ENCODE data around the gene HOXA3. TPM values are rescaled to one million over a fixed set of nuclear protein-coding genes. Genes with fewer than 3 reads are reported as not detected.

Gene HOXA3
- total RNA-seq, 1 donor from 2014 or later, result not detected

GRCh38 chr7:27098578-27099451 lies 53.6 kb downstream of the HOXA3 start:
- peaks cover 41% of the 10 kb centered on the region for H3K79me2 ChIP-seq (ENCODE audit: insufficient read depth, low read length)

GRCh38 chr7:27097686-27098577 lies 54.5 kb downstream of the HOXA3 start:
- no peak overlapping the region for H2AFZ ChIP-seq (ENCODE audit: low read depth, low read length)
- peak overlapping the region; percentile 72 for H3K4me3 ChIP-seq (ENCODE audit: insufficient read depth, low read depth, low read length)
- Mint-ChIP-seq H3K4me1 (ENCODE audit: low read depth, unreplicated experiment) (peaks cover 2% of the 10 kb centered on the region), H3K9me3 (ENCODE audit: unreplicated experiment) (peaks cover 52% of the 10 kb centered on the region), H3K4me3 (ENCODE audit: unreplicated experiment) (peak overlapping the region; percentile 82), H3K36me3 (ENCODE audit: low read depth, unreplicated experiment) (peaks cover 4% of the 10 kb centered on the region), H3K27ac (ENCODE audit: unreplicated experiment) (peak overlapping the region; percentile 59), H3K27me3 (ENCODE audit: low read depth, unreplicated experiment) (peaks cover 90% of the 10 kb centered on the region)
- TF ChIP-seq, protein P1, sequence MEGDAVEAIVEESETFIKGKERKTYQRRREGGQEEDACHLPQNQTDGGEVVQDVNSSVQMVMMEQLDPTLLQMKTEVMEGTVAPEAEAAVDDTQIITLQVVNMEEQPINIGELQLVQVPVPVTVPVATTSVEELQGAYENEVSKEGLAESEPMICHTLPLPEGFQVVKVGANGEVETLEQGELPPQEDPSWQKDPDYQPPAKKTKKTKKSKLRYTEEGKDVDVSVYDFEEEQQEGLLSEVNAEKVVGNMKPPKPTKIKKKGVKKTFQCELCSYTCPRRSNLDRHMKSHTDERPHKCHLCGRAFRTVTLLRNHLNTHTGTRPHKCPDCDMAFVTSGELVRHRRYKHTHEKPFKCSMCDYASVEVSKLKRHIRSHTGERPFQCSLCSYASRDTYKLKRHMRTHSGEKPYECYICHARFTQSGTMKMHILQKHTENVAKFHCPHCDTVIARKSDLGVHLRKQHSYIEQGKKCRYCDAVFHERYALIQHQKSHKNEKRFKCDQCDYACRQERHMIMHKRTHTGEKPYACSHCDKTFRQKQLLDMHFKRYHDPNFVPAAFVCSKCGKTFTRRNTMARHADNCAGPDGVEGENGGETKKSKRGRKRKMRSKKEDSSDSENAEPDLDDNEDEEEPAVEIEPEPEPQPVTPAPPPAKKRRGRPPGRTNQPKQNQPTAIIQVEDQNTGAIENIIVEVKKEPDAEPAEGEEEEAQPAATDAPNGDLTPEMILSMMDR (IDR thresholded peaks at IDR 0.05; ENCODE audit: insufficient read depth, low read depth, low read length), result no peak
- no peak for TF ChIP-seq EZH2 (IDR thresholded peaks at IDR 0.05; ENCODE audit: insufficient read depth, low read length)
- no peak for FAIRE-seq
- H3K4me1 ChIP-seq (ENCODE audit: insufficient read depth, low read length), result peaks cover 6% of the 10 kb centered on the region
- H3K27me3 ChIP-seq (ENCODE audit: insufficient read depth, low read length), result peaks cover 77% of the 10 kb centered on the region
- peaks cover 8% of the 10 kb centered on the region for H4K20me1 ChIP-seq (ENCODE audit: insufficient read depth, low read length)
- H3K4me2 ChIP-seq (ENCODE audit: low read length), result peak overlapping the region; percentile 91
- H3K36me3 ChIP-seq (ENCODE audit: insufficient read depth, low read length), result no peaks in the 10 kb centered on the region
- no peaks in the 10 kb centered on the region for H3K9me3 ChIP-seq (ENCODE audit: insufficient read depth, low read depth, low read length)
- peak overlapping the region; percentile 77 for H3K27ac ChIP-seq (ENCODE audit: low read depth, low read length)
- peak overlapping the region; percentile 87 for H3K9ac ChIP-seq (ENCODE audit: low read length)
- DNase-seq (ENCODE audit: low read depth), result peak; percentile 49
- H3K79me2 ChIP-seq (ENCODE audit: insufficient read depth, low read length), result peaks cover 41% of the 10 kb centered on the region

More at GRCh38 chr7:27098578-27099451, 53.6 kb downstream of the HOXA3 start:
- peaks cover 53% of the 10 kb centered on the region for H3K9me3 Mint-ChIP-seq (ENCODE audit: unreplicated experiment)
- H3K4me1 Mint-ChIP-seq (ENCODE audit: low read depth, unreplicated experiment), result peaks cover 2% of the 10 kb centered on the region
- no peak overlapping the region for H3K4me3 Mint-ChIP-seq (ENCODE audit: unreplicated experiment)
- peak overlapping the region; percentile 87 for H3K9ac ChIP-seq (ENCODE audit: low read length)
- peak; percentile 22 for TF ChIP-seq EZH2 (IDR thresholded peaks at IDR 0.05; ENCODE audit: insufficient read depth, low read length)
- TF ChIP-seq, protein P1 (IDR thresholded peaks at IDR 0.05; ENCODE audit: insufficient read depth, low read depth, low read length), result no peak
- peaks cover 8% of the 10 kb centered on the region for H4K20me1 ChIP-seq (ENCODE audit: insufficient read depth, low read length)
- H3K27me3 Mint-ChIP-seq (ENCODE audit: low read depth, unreplicated experiment), result peaks cover 90% of the 10 kb centered on the region
- H3K36me3 Mint-ChIP-seq (ENCODE audit: low read depth, unreplicated experiment), result peaks cover 5% of the 10 kb centered on the region
- H2AFZ ChIP-seq (ENCODE audit: low read depth, low read length), result no peak overlapping the region
- peak overlapping the region; percentile 72 for H3K4me3 ChIP-seq (ENCODE audit: insufficient read depth, low read depth, low read length)
- peaks cover 6% of the 10 kb centered on the region for H3K4me1 ChIP-seq (ENCODE audit: insufficient read depth, low read length)
- H3K36me3 ChIP-seq (ENCODE audit: insufficient read depth, low read length), result no peaks in the 10 kb centered on the region
- peak overlapping the region; percentile 91 for H3K4me2 ChIP-seq (ENCODE audit: low read length)
- H3K27me3 ChIP-seq (ENCODE audit: insufficient read depth, low read length), result peaks cover 75% of the 10 kb centered on the region
- FAIRE-seq, result no peak
- H3K27ac Mint-ChIP-seq (ENCODE audit: unreplicated experiment), result no peak overlapping the region
- peak; percentile 68 for DNase-seq (ENCODE audit: low read depth)
- no peaks in the 10 kb centered on the region for H3K9me3 ChIP-seq (ENCODE audit: insufficient read depth, low read depth, low read length)
- peak overlapping the region; percentile 77 for H3K27ac ChIP-seq (ENCODE audit: low read depth, low read length)
